Adrenal gland (tissue), 12 donors: ENCODE results near the gene RYK. TPM values are rescaled to one million over a fixed set of nuclear protein-coding genes. Genes with fewer than 3 reads are reported as not detected.
A peak's percentile ranks its signal among the peaks of the same experiment; 100 is the strongest.
"Not testable (repeated sequence)": the region's sequence is repeated elsewhere in the genome, so short reads cannot be mapped to it uniquely, and the experiment has no call there.

Source experiments
- DNase-seq, 7 donors: peaks; one replicate each; pipeline ENCODE4 v3.0.0-alpha.2; 2019 to 2020
- H3K27ac ChIP-seq, 5 donors: fragments of 200-600 bp; sonication (generic) in 4 of 5; 1 replicate in 3 of 5; 2 replicates in 2 of 5; pipeline versions ENCODE4 v1.5.1 to v1.8.0; 2016 to 2020; ENCODE audit warnings: mild to moderate bottlenecking in 1 of 5
- H3K27me3 ChIP-seq: fragments of 200-600 bp; 2 replicates; pipeline ENCODE4 v1.8.0; 2021
- H3K36me3 ChIP-seq, 2 donors: fragments of 200-600 bp; replicated peaks in 1 of 2; 1 replicate in 1 of 2; 2 replicates in 1 of 2; pipeline versions ENCODE4 v1.5.1 to v1.8.0; 2018 to 2022
- H3K4me1 ChIP-seq, 2 donors: fragments of 200-600 bp; replicated peaks in 1 of 2; 1 replicate in 1 of 2; 2 replicates in 1 of 2; pipeline versions ENCODE4 v1.5.1 to v1.8.0; 2018 to 2021
- H3K4me3 ChIP-seq, 4 donors: fragments of 200-600 bp; sonication (generic) in 3 of 4; one replicate each; pipeline ENCODE4 v1.5.1; 2016 to 2018
- H3K9me3 ChIP-seq, 3 donors: fragments of 200-600 bp; sonication (generic) in 1 of 3; replicated peaks in 1 of 3; 1 replicate in 2 of 3; 2 replicates in 1 of 3; pipeline versions ENCODE4 v1.5.1 to v1.8.0; 2016 to 2021
- POLR2A ChIP-seq, 2 donors: fragments of 450-650 bp; IDR thresholded peaks; one replicate each; pipeline ENCODE4 v1.6.1; 2017; ENCODE audit warnings: antibody characterized with exemption in 2 of 2, mild to moderate bottlenecking in 2 of 2, moderate library complexity in 1 of 2
- WGBS, 4 donors: extraction: QIAGEN DNeasy Blood & Tissue Kit in 2 of 4; methylation state at CpG; one replicate each; pipeline versions ENCODE4 v1.1.5 to v1.1.7; 2013 to 2017; 5-methylcytosine and 5-hydroxymethylcytosine counted together
- intact Hi-C, 2 donors: fragments of 100-400 bp; cut with DNase I; formaldehyde crosslinking; loops; one replicate each; pipeline versions ENCODE4 v1.14.1 to v1.15.0; 2022 to 2023
- polyA plus RNA-seq, 3 donors: library from polyadenylated mRNA; stranded (reverse); fragments of 200-250 nt in 2 of 3; fragments of 350-450 nt in 1 of 3; fragmentation: Illumina TruSeq in 1 of 3; extraction: RNeasy Lipid Tissue Mini Kit (QIAGEN cat#74804) in 1 of 3; gene quantifications; one replicate each; pipeline ENCODE4 v1.2.3, GENCODE V29; 2013 to 2014
- total RNA-seq, 9 donors: library from RNA; depleted of rRNA in 4 of 9; stranded (reverse); fragments of >200 nt in 4 of 9; fragments of 120-200 nt in 1 of 9; fragmentation: NEBNext Ultra II Directional in 1 of 9; extraction: Animal tissue kit (Norgen Biotek cat#: 25700) in 1 of 9; gene quantifications; one replicate each; pipeline versions ENCODE4 v1.1.0 to v1.2.4, GENCODE V29; 2013 to 2023
- TF ChIP-seq, protein P1 (sequence below), 6 experiments: fragments of 450-650 bp in 4 of 6; fragments of 200-600 bp in 2 of 6; sonication (generic) in 1 of 6; IDR thresholded peaks; 1 replicate in 5 of 6; 2 replicates in 1 of 6; pipeline versions ENCODE4 v1.5.1 to v1.8.0; 2016 to 2021; ENCODE audit warnings: antibody characterized with exemption in 6 of 6, mild to moderate bottlenecking in 2 of 6, moderate library complexity in 1 of 6
- donor health status: healthy with polysubstance abuse.
- donor health status: Bipolar disorder and iron deficiency.
- donor health status: DM: yes; HTN: yes; CAD: no.
- donor health status: DM: no; HTN: no; CAD: no.
- donor health status: DM: no; HTN: no; CAD: no.
- donor health status: DM: yes; HTN: yes; CAD: no.

Gene RYK
- total and polyA plus RNA-seq, 12 donors = 27.7 to 74.4 (median 42.1) TPM

DNA sequence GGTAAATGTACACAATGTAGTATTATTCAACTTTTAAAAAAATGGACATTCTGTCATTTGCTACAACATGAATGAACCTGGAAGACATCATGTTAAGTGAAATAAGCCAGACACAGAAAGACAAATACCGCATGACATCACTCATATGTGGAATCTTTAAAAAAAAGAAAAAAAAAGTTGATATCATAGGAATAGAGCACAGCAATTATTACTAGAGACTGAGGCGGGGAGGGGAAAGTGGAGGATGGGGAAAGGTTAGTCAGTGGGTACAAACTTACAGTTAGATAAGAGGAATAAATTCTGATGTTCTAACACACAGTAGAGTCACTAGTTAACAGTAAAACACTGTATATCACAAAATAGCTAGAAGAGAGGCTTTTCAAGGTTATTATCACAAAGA, 22.2 kb downstream of the RYK start:
- Histone ChIP-seq H3K4me1 (peaks cover 17 to 48% of the 10 kb centered on the region in 2 donors), H3K4me3 (no peak overlapping the region), H3K36me3 (no peaks in the 10 kb centered on the region), H3K9me3 (no peaks in the 10 kb centered on the region), H3K27me3 (no peaks in the 10 kb centered on the region), H3K27ac (peak overlapping the region in 1 of 5 donors; percentile 27)
- WGBS, 4 donors = 91 to 99% (median 95%) methylated on average over 2 of the region's 2 CpGs
- DNase-seq = no peak
- intact Hi-C loops = no loop called here
- TF ChIP-seq, protein P1, sequence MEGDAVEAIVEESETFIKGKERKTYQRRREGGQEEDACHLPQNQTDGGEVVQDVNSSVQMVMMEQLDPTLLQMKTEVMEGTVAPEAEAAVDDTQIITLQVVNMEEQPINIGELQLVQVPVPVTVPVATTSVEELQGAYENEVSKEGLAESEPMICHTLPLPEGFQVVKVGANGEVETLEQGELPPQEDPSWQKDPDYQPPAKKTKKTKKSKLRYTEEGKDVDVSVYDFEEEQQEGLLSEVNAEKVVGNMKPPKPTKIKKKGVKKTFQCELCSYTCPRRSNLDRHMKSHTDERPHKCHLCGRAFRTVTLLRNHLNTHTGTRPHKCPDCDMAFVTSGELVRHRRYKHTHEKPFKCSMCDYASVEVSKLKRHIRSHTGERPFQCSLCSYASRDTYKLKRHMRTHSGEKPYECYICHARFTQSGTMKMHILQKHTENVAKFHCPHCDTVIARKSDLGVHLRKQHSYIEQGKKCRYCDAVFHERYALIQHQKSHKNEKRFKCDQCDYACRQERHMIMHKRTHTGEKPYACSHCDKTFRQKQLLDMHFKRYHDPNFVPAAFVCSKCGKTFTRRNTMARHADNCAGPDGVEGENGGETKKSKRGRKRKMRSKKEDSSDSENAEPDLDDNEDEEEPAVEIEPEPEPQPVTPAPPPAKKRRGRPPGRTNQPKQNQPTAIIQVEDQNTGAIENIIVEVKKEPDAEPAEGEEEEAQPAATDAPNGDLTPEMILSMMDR (IDR thresholded peaks at IDR 0.05) = no peak
- TF ChIP-seq POLR2A (IDR thresholded peaks at IDR 0.05) = no peak

DNA sequence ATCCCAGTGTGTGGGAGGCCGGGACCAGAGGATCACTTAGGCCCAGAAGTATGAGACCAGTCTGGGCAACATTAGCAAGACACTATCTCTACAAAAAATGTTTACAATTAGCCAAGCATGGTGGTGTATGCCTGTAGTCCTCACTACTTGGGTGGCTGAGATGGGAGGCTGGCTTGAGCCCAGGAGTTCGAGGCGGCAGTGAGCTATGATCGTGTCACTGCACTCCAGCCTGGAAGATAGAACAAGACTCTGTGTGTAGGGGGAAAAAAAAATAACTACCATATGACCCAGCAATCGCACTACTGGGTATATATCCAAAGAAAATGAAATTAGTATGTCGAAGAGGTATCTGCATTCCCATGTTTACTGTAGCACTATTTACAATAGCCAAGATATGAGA, 22.6 kb downstream of the RYK start:
- H3K9me3 ChIP-seq = no peaks in the 10 kb centered on the region
- TF ChIP-seq POLR2A (IDR thresholded peaks at IDR 0.05) = no peak
- TF ChIP-seq, protein P1 (IDR thresholded peaks at IDR 0.05) = no peak
- no peaks in the 10 kb centered on the region for H3K36me3 ChIP-seq
- no peaks in the 10 kb centered on the region for H3K27me3 ChIP-seq
- DNase-seq = no peak
- WGBS, 4 donors = 78 to 88% (median 81%) methylated on average over 6 of the region's 6 CpGs
- peaks cover 17 to 52% of the 10 kb centered on the region in 2 donors for H3K4me1 ChIP-seq
- peak overlapping the region in 1 of 5 donors; percentile 27 for H3K27ac ChIP-seq
- intact Hi-C loops = no loop called here
- no peak overlapping the region for H3K4me3 ChIP-seq

DNA sequence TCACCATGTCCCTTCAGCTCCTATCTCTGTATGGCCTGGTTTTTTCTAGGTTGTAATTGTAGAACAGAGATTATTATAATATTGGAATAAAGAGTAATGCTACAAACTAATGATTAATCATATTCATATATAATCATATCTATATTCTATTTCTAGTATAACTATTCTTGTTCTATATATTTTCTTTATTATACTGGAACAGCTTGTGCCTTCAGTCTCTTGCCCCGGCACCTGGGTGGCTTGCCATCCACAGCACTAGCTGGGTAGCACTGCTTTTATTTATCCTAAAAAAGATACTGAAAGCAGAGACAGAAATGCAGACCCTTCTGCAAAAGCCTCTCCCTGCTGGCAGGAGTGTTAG, 25.9 kb downstream of the RYK start:
- 91 to 98% (median 96%) methylated on average over 1 of the region's 1 CpG for WGBS, 4 donors
- DNase-seq, H3K36me3 ChIP-seq, intact Hi-C loops, H3K9me3 ChIP-seq, H3K27me3 ChIP-seq, H3K4me3 ChIP-seq, H3K27ac ChIP-seq: not testable (repeated sequence)
- peaks cover 8 to 34% of the 10 kb centered on the region in 2 donors for H3K4me1 ChIP-seq

DNA sequence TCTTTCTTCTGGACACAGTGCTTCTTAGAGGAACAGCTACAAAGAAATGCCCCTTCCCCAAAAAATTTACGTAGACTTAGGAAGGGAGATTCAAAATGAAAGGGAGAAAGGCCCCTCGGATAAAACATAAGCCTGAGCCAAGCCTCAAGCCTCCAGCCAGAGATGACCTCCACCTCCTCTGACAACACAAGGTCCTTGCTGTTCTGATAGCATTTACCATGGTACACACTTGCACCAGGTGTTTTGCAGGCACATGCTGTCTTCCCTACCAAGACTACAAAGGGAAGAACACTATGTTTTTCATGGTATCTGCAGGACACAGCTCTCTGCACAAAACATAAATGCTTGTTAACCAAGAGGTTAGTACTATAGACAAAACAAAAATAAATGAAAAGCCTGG, 27.8 kb downstream of the RYK start:
- intact Hi-C loops = no loop called here
- TF ChIP-seq POLR2A (IDR thresholded peaks at IDR 0.05) = no peak
- TF ChIP-seq, protein P1 (IDR thresholded peaks at IDR 0.05) = no peak
- WGBS, 4 donors = 20 to 46% (median 39%) methylated on average over 2 of the region's 2 CpGs

DNA sequence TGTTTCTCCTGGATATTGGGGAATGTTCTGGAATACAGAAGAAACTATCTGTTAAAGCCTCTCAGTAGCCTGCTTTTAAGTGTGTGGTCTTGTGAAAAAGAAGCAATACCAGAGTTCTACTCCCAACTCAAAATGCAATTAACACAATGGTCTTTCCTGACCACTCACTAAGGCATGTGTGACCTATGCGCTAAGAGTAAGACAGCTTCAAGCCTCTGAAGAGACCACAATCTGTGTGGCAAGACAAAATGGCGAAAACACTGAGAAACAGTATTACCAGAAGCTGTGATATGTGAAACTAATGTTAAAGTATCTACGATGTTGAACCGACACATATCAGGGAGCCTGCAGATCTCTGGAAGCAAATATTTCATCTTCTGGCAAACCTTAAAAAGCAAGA, 33.8 kb downstream of the RYK start:
- Histone ChIP-seq H3K4me1 (peaks cover 0 to 9% of the 10 kb centered on the region in 2 donors), H3K27me3 (no peaks in the 10 kb centered on the region), H3K9me3 (no peaks in the 10 kb centered on the region), H3K4me3 (no peak overlapping the region), H3K27ac (no peak overlapping the region), H3K36me3 (peaks cover 0 to 5% of the 10 kb centered on the region in 2 donors)
- WGBS, 4 donors = 89 to 93% (median 90%) methylated on average over 4 of the region's 4 CpGs
- TF ChIP-seq, protein P1 (IDR thresholded peaks at IDR 0.05) = no peak
- no peak for TF ChIP-seq POLR2A (IDR thresholded peaks at IDR 0.05)
- DNase-seq = no peak
- intact Hi-C loops = loop anchor here in 1 of 2 donors (10.0 kb wide), 1 partner anchor 258 kb away; no protein-coding TSS in a partner anchor

More for the DNA sequence above, 27.8 kb downstream of the RYK start:
- Histone ChIP-seq H3K27ac (no peak overlapping the region), H3K36me3 (peaks cover 0 to 6% of the 10 kb centered on the region in 2 donors), H3K9me3 (no peaks in the 10 kb centered on the region), H3K27me3 (no peaks in the 10 kb centered on the region), H3K4me3 (no peak overlapping the region), H3K4me1 (peaks cover under 1 to 23% of the 10 kb centered on the region in 2 donors)
- no peak for DNase-seq
